Neural progenitor cell (in vitro differentiated cells): ENCODE data around the gene DOCK7.

Experiments used
- EZH2phosphoT487 ChIP-seq: fragments of 200-600 bp; sonication (generic); IDR thresholded peaks from 2 replicates; pipeline ENCODE4 v1.6.1; 2017; ENCODE audit warnings: antibody characterized with exemption
- TF ChIP-seq, protein P1 (sequence below): fragments of 200-600 bp; sonication (generic); IDR thresholded peaks from 2 replicates; pipeline ENCODE4 v1.5.1; 2017; ENCODE audit warnings: antibody characterized with exemption, mild to moderate bottlenecking

- TF ChIP-seq, protein P1, sequence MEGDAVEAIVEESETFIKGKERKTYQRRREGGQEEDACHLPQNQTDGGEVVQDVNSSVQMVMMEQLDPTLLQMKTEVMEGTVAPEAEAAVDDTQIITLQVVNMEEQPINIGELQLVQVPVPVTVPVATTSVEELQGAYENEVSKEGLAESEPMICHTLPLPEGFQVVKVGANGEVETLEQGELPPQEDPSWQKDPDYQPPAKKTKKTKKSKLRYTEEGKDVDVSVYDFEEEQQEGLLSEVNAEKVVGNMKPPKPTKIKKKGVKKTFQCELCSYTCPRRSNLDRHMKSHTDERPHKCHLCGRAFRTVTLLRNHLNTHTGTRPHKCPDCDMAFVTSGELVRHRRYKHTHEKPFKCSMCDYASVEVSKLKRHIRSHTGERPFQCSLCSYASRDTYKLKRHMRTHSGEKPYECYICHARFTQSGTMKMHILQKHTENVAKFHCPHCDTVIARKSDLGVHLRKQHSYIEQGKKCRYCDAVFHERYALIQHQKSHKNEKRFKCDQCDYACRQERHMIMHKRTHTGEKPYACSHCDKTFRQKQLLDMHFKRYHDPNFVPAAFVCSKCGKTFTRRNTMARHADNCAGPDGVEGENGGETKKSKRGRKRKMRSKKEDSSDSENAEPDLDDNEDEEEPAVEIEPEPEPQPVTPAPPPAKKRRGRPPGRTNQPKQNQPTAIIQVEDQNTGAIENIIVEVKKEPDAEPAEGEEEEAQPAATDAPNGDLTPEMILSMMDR, result no peak
- TF ChIP-seq EZH2phosphoT487, result no peak
Observed at GRCh38 chr1:62672029-62672428, 16.2 kb downstream of the DOCK7 start.
